B cell (primary cell): ENCODE data around the gene RBM39. TPM values are rescaled to one million over a fixed set of nuclear protein-coding genes. Genes with fewer than 3 reads are reported as not detected.
A peak's percentile ranks its signal among the peaks of the same experiment; 100 is the strongest.

ENCODE experiments used
- ATAC-seq: fragments of 200-7000 bp; cut with Tn5 transposase; one replicate; pipeline ENCODE4 v1.10.0; 2021; ENCODE audit warnings: low read depth, mild to moderate bottlenecking, moderate number of reproducible peaks, moderate library complexity
- CTCF ChIA-PET: fragments of 350-600 bp; sonication (Branson Sonifier 250); formaldehyde crosslinking; loops from one replicate; lab custom pipeline; 2021; ENCODE audit warnings: antibody characterized with exemption, inconsistent platforms; lab: Charles Lee
- POLR2A ChIA-PET: fragments of 350-600 bp; sonication (Branson Sonifier 250); formaldehyde crosslinking; loops from one replicate; lab custom pipeline; 2021; ENCODE audit warnings: antibody characterized with exemption; lab: Charles Lee
- DNase-seq: peaks from one replicate; pipeline ENCODE4 v3.0.0; 2013
- H2AFZ ChIP-seq: 2 replicates; pipeline ENCODE4 v1.6.1; 2012; ENCODE audit warnings: mild to moderate bottlenecking, low read depth, low read length; ENCODE audit not compliant: insufficient read depth, poor library complexity, severe bottlenecking
- H3K27ac ChIP-seq, 2 donors: 1 replicate in 1 of 2; 2 replicates in 1 of 2; pipeline ENCODE4 v1.5.1; 2012 to 2013; ENCODE audit warnings: low read length in 2 of 2, mild to moderate bottlenecking in 2 of 2, moderate library complexity in 1 of 2
- H3K27me3 ChIP-seq, 4 experiments: fragments of 200-600 bp in 1 of 4; sonication (generic) in 1 of 4; replicated peaks in 1 of 4; 1 replicate in 2 of 4; 2 replicates in 2 of 4; pipeline versions ENCODE4 v1.6.1 to v1.7.0; 2013 to 2016; ENCODE audit warnings: low read length in 3 of 4, mild to moderate bottlenecking in 2 of 4, mixed read lengths in 1 of 4, moderate library complexity in 1 of 4; ENCODE audit not compliant: insufficient read depth in 4 of 4, control insufficient read depth in 3 of 4; ENCODE audit errors: control extremely low read depth in 1 of 4
- H3K36me3 ChIP-seq, 2 experiments: replicated peaks in 1 of 2; 1 replicate in 1 of 2; 2 replicates in 1 of 2; pipeline versions ENCODE4 v1.6.1 to v1.7.1; 2013; ENCODE audit warnings: low read length in 1 of 2; ENCODE audit not compliant: insufficient read depth in 2 of 2, control insufficient read depth in 1 of 2; ENCODE audit errors: control extremely low read depth in 1 of 2, extremely low read depth in 1 of 2
- H3K4me1 ChIP-seq, 2 donors: fragments of 200-600 bp in 1 of 2; sonication (generic) in 1 of 2; 1 replicate in 1 of 2; 2 replicates in 1 of 2; pipeline versions ENCODE4 v1.5.1 to v1.6.1; 2013 to 2017; ENCODE audit warnings: low read length in 2 of 2; ENCODE audit not compliant: control insufficient read depth in 2 of 2, insufficient read depth in 2 of 2
- H3K4me2 ChIP-seq: replicated peaks from 2 replicates; pipeline ENCODE3; 2012; ENCODE audit warnings: mild to moderate bottlenecking, low read depth, low read length; ENCODE audit not compliant: poor library complexity, severe bottlenecking
- H3K4me3 ChIP-seq, 5 experiments: fragments of 200-600 bp in 1 of 5; sonication (generic) in 1 of 5; 1 replicate in 3 of 5; 2 replicates in 2 of 5; pipeline versions ENCODE4 v1.5.1 to v1.7.0; 2011 to 2016; ENCODE audit warnings: low read length in 4 of 5, mild to moderate bottlenecking in 4 of 5, low read depth in 2 of 5, control low read depth in 1 of 5, moderate library complexity in 1 of 5; ENCODE audit not compliant: insufficient read depth in 1 of 5; ENCODE audit errors: control extremely low read depth in 1 of 5, extremely low read depth in 1 of 5
- H3K79me2 ChIP-seq: fragments of 200-600 bp; sonication (generic); one replicate; pipeline ENCODE4 v1.6.0; 2016; ENCODE audit warnings: low read length; ENCODE audit not compliant: control insufficient read depth, insufficient read depth
- H3K9ac ChIP-seq: fragments of 200-600 bp; sonication (generic); 2 replicates; pipeline ENCODE4 v1.6.1; 2017; ENCODE audit warnings: mild to moderate bottlenecking, low read length, moderate library complexity
- H3K9me3 ChIP-seq, 3 donors: one replicate each; pipeline versions ENCODE4 v1.6.1 to v1.7.1; 2013; ENCODE audit warnings: low read length in 2 of 3; ENCODE audit not compliant: control insufficient read depth in 2 of 3, insufficient read depth in 1 of 3; ENCODE audit errors: control extremely low read depth in 1 of 3
- H4K20me1 ChIP-seq: 2 replicates; pipeline ENCODE4 v1.6.0; 2012; ENCODE audit warnings: mild to moderate bottlenecking, low read length; ENCODE audit not compliant: insufficient read depth, control insufficient read depth, poor library complexity, severe bottlenecking
- H3K27ac Mint-ChIP-seq: one replicate; pipeline ENCODE4 v1.8.0; 2021; ENCODE audit warnings: mixed read lengths
- H3K27me3 Mint-ChIP-seq: one replicate; pipeline ENCODE4 v1.8.0; 2021; ENCODE audit warnings: mixed read lengths
- H3K4me1 Mint-ChIP-seq: one replicate; pipeline ENCODE4 v1.8.0; 2021; ENCODE audit warnings: mixed read lengths
- H3K4me3 Mint-ChIP-seq: one replicate; pipeline ENCODE4 v1.8.0; 2021; ENCODE audit warnings: mixed read lengths
- H3K9me3 Mint-ChIP-seq: one replicate; pipeline ENCODE4 v1.8.0; 2022; ENCODE audit warnings: mixed read lengths; ENCODE audit not compliant: insufficient read depth
- EZH2 ChIP-seq: IDR thresholded peaks from 2 replicates; pipeline ENCODE4 v1.6.1; 2012; ENCODE audit warnings: borderline replicate concordance, low read depth, mild to moderate bottlenecking, moderate library complexity, low read length; ENCODE audit not compliant: insufficient read depth, poor library complexity, severe bottlenecking
- whole genome bisulfite sequencing: methylation state at CpG from one replicate; pipeline ENCODE4 v1.1.5; 2013; ENCODE audit warnings: missing lambda C conversion rate; ENCODE audit not compliant: insufficient coverage; 5-methylcytosine and 5-hydroxymethylcytosine counted together
- intact Hi-C: fragments of 100-400 bp; cut with micrococcal nuclease; formaldehyde crosslinking; loops from one replicate; pipeline ENCODE4 v1.10.0; 2022
- polyA plus RNA-seq: library from polyadenylated mRNA; depleted of rRNA; stranded (reverse); fragments of >200 nt; gene quantifications from 2 replicates; pipeline ENCODE4 v1.2.3, GENCODE V29; 2012
- total RNA-seq, 2 donors: library from RNA; stranded (reverse); fragments of 120-200 nt in 1 of 2; gene quantifications; 1 replicate in 1 of 2; 2 replicates in 1 of 2; pipeline versions ENCODE4 v1.2.3 to v1.2.4, GENCODE V29; 2013 to 2022
- TF ChIP-seq, protein P1 (sequence below): fragments of 200-600 bp; IDR thresholded peaks from one replicate; pipeline ENCODE4 v1.8.0; 2022; ENCODE audit warnings: antibody characterized with exemption, mild to moderate bottlenecking

The RBM39 gene
- total and polyA plus RNA-seq, 2 donors (not counting 1 experiment from before 2014, with no cell fraction given): 217 to 689 TPM

DNA sequence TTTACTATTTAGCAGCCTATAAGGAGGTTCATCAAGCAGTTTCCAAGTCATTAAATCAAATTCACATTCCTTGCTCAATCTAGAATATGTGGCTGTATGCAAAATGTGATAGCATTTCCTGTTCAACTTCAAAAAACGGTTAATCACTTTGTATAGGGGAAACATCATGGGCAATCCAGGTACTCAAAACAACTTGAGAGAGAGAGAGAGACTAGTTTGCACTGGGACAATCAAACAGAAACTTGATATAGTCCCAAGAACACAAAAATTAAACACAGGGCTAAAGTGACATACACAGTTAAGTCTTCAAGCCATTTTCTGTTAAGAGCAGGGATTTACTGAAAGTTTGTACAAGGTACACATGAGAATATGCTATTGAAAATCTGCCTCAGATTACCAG lies 84.8 kb downstream of the RBM39 start:
- Histone ChIP-seq H3K27me3 (no peaks in the 10 kb centered on the region), H2AFZ (no peak overlapping the region), H4K20me1 (peaks cover 43% of the 10 kb centered on the region), H3K9ac (no peak overlapping the region), H3K36me3 (peaks cover 0 to 43% of the 10 kb centered on the region in 2 experiments), H3K4me1 (peaks cover 24 to 41% of the 10 kb centered on the region in 2 donors), H3K27ac (peak overlapping the region in 1 of 2 donors; percentile 61), H3K4me3 (no peak overlapping the region), H3K79me2 (peaks cover 100% of the 10 kb centered on the region), H3K4me2 (peak overlapping the region; percentile 17), H3K9me3 (no peaks in the 10 kb centered on the region)
- H3K4me3 Mint-ChIP-seq: peak overlapping the region; percentile 38
- DNase-seq: no peak
- intact Hi-C loops: no loop called here
- no peaks in the 10 kb centered on the region for H3K9me3 Mint-ChIP-seq
- POLR2A ChIA-PET: no interaction called here
- no CpG with 5 or more reads among the region's 1 CpG for WGBS
- H3K27me3 Mint-ChIP-seq: no peaks in the 10 kb centered on the region
- CTCF ChIA-PET: no interaction called here
- ATAC-seq: no peak
- TF ChIP-seq, protein P1, sequence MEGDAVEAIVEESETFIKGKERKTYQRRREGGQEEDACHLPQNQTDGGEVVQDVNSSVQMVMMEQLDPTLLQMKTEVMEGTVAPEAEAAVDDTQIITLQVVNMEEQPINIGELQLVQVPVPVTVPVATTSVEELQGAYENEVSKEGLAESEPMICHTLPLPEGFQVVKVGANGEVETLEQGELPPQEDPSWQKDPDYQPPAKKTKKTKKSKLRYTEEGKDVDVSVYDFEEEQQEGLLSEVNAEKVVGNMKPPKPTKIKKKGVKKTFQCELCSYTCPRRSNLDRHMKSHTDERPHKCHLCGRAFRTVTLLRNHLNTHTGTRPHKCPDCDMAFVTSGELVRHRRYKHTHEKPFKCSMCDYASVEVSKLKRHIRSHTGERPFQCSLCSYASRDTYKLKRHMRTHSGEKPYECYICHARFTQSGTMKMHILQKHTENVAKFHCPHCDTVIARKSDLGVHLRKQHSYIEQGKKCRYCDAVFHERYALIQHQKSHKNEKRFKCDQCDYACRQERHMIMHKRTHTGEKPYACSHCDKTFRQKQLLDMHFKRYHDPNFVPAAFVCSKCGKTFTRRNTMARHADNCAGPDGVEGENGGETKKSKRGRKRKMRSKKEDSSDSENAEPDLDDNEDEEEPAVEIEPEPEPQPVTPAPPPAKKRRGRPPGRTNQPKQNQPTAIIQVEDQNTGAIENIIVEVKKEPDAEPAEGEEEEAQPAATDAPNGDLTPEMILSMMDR: no peak
- TF ChIP-seq EZH2: no peak
- H3K4me1 Mint-ChIP-seq: peaks cover 49% of the 10 kb centered on the region
- peak overlapping the region; percentile 42 for H3K27ac Mint-ChIP-seq

DNA sequence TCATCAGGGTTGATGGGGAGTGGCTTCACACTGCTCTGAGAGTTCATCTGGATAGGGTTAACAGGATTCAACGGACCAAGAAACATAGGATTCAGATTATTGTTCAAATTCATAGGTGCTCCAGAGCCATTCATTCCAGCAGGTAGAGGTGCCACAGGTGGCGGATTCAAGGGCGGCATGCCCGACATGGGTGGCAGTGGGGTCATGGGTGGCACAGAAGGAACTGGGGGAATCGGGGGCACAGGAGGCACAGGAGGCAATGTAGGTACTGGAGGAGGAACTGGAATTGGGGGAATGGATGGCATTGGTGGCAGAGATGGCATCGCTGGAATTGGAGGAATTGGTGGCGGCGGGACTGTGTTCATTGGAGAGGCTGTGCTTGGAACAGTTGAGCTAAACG lies 87.6 kb downstream of the RBM39 start:
- Mint-ChIP-seq H3K4me1 (peaks cover 34% of the 10 kb centered on the region), H3K9me3 (no peaks in the 10 kb centered on the region), H3K27me3 (no peaks in the 10 kb centered on the region), H3K27ac (no peak overlapping the region), H3K4me3 (no peak overlapping the region)
- Histone ChIP-seq H3K4me1 (peaks cover 2 to 16% of the 10 kb centered on the region in 2 donors), H3K79me2 (peaks cover 99% of the 10 kb centered on the region), H3K4me3 (no peak overlapping the region), H2AFZ (no peak overlapping the region), H3K9ac (no peak overlapping the region), H3K36me3 (peaks cover 0 to 60% of the 10 kb centered on the region in 2 experiments), H3K27me3 (no peaks in the 10 kb centered on the region), H3K27ac (no peak overlapping the region), H3K4me2 (no peak overlapping the region), H4K20me1 (peaks cover 57% of the 10 kb centered on the region), H3K9me3 (no peaks in the 10 kb centered on the region)
- no peak for ATAC-seq
- TF ChIP-seq, protein P1: no peak
- no peak for DNase-seq
- WGBS: 98% methylated on average over 9 of the region's 9 CpGs
- ChIA-PET CTCF (no interaction called here), POLR2A (no interaction called here)
- intact Hi-C loops: no loop called here
